Activated CD8-positive, alpha-beta memory T cell treated with anti-CD3 and anti-CD28 coated beads for 48 hours (primary cell): Measurements from ENCODE around the gene PAWR.
"Not testable (repeated sequence)": the region's sequence is repeated elsewhere in the genome, so short reads cannot be mapped to it uniquely, and the experiment has no call there.

ENCODE experiments used
- DNase-seq, 3 experiments: peaks; one replicate each; pipeline ENCODE4 v3.0.0-alpha.2; 2020; ENCODE audit warnings: low read depth in 2 of 3, low spot score in 2 of 3

Gene PAWR

GRCh38 chr12:79650440-79650839 is 40.3 kb downstream of the PAWR start:
- DNase-seq, result no peak

GRCh38 chr12:79648881-79649280 is 41.9 kb downstream of the PAWR start:
- no peak for DNase-seq

- DNase-seq, result not testable (repeated sequence)
These were observed 43.9 kb downstream of the PAWR start for GRCh38 chr12:79646843-79647242.

GRCh38 chr12:79645235-79645630 is 45.5 kb downstream of the PAWR start:
- no peak for DNase-seq

- no peak for DNase-seq
These were observed 46.2 kb downstream of the PAWR start for GRCh38 chr12:79644274-79645234.

GRCh38 chr12:79643821-79644220 is 46.9 kb downstream of the PAWR start:
- no peak for DNase-seq

GRCh38 chr12:79638490-79638889 is 52.3 kb downstream of the PAWR start:
- DNase-seq, result no peak

GRCh38 chr12:79637093-79637492 is 53.7 kb downstream of the PAWR start:
- no peak for DNase-seq

- no peak for DNase-seq
These were observed 55.1 kb downstream of the PAWR start for GRCh38 chr12:79635676-79636075.

- no peak for DNase-seq
These were observed 55.8 kb downstream of the PAWR start for GRCh38 chr12:79634957-79635471.

- DNase-seq, result no peak
These were observed 61.2 kb downstream of the PAWR start for GRCh38 chr12:79629561-79629960.

GRCh38 chr12:79626735-79627134 is 64.0 kb downstream of the PAWR start:
- not testable (repeated sequence) for DNase-seq

- no peak for DNase-seq
These were observed 66.4 kb downstream of the PAWR start for GRCh38 chr12:79624378-79624777.

- no peak for DNase-seq
These were observed 70.7 kb downstream of the PAWR start for GRCh38 chr12:79619872-79620562.

- DNase-seq, result no peak
These were observed 71.8 kb downstream of the PAWR start for GRCh38 chr12:79618848-79619404.

GRCh38 chr12:79617696-79618095 is 73.1 kb downstream of the PAWR start:
- DNase-seq, result no peak

- DNase-seq, result no peak
These were observed 74.9 kb downstream of the PAWR start for GRCh38 chr12:79615596-79616560.

- no peak for DNase-seq
These were observed 76.0 kb downstream of the PAWR start for GRCh38 chr12:79614730-79615129.

- no peak for DNase-seq
These were observed 88.9 kb downstream of the PAWR start for GRCh38 chr12:79601908-79602307.

GRCh38 chr12:79597910-79598309 is 92.9 kb downstream of the PAWR start:
- no peak for DNase-seq
